Stimulated activated CD8-positive, alpha-beta memory T cell treated with anti-CD3 and anti-CD28 coated beads, Interleukin-7, amount 100 ng/mL, for 48 hours (primary cell): ENCODE data around the gene NDE1.
A peak's percentile ranks its signal among the peaks of the same experiment; 100 is the strongest.

Source experiments
- DNase-seq, 2 donors: peaks; one replicate each; pipeline ENCODE4 v3.0.0-alpha.2; 2020; ENCODE audit warnings: low read depth in 1 of 2; ENCODE audit errors: extremely low read depth in 1 of 2

The NDE1 gene

DNA sequence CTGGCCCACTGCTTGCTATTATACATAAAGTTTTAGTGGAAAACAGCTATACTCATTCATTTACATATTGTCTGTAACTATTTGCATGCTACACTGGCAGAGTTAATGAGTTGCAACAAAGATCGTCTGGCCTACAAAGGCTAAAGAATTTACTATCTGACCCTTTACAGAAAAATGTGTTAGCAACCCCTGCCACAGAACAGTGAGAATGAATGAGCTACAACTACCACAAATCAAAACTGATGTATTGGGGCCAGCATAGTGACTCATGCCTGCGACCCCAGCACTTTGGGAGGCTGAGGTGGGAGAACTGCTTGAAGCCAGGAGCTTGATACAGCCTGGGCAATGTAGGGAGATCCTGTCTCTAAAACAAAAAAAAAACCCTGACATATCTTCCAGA, 114.1 kb downstream of the NDE1 start:
- DNase-seq, result no peak

DNA sequence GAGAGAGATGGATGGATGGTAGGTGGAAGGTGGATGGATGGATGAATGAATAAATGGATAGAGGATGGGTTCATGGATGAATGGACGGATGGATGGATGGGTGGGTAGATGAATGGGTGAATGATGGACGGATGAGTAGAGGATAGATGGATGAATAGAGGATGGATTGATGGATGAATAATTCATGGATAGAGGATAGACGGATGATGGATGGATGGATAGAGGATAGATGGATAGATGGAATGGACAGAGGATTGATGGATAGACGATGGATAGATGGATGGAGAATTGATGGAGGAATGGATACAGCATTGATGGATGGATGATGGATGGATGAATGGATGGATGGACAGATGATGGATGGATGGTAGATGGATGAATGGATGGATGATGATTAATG, 115.1 kb downstream of the NDE1 start:
- no peak for DNase-seq

DNA sequence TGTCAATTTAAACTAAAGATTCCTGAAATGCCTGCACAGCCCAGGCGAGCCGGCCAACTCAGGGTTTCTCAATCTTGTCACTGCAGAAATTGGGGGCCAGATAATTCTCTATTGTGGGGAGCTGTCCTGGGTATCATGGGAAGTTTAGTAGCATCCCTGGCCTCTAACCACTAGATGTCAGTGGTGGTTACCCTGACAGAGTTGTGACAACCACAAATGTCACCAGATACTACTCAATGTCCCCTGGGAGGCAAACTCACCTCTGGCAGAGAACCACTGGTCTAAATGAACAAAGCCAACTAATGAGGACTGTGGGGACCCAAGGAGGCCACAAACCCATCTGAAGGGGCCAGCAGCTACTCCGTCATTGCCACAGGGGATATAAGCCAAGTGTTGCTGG, 115.8 kb downstream of the NDE1 start:
- peak in 1 of 2 donors; percentile 2 for DNase-seq

DNA sequence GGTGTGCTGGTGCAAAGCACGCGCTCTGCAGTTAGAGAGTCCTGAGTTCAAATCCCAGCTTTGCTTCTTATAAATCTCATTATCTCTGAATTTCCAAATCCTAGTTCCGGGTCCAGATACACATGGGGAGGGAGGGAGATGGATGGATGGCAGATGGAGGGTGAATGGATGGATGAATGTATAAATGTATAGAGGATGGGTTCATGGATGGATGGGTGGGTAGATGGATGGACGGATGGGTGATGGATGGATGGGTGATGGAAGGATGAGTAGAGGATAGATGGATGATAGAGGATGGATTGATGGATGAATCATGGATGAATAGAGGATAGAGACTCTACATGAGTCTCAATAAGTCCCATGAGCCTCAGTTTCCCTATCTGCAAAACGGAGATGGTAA, 116.9 kb downstream of the NDE1 start:
- no peak for DNase-seq

DNA sequence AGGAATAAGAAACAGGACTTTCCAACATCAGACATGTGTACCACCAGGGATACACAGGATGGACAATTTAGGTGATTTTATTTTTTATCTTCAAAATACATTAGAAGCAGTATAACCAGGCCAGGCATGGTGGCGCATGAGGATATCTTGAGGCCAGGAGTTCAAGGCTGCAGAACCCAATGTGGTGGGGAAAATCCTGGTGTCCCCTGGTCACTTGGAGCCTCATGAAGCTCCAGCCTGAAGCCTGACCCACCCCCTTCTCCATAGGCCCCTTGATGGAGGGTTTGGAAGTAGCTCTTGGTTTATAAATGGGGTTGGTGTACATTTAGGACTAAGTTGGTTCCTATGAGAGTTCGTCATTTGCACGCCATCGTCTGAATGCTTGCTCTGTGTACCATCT, 118.2 kb downstream of the NDE1 start:
- DNase-seq, result no peak

DNA sequence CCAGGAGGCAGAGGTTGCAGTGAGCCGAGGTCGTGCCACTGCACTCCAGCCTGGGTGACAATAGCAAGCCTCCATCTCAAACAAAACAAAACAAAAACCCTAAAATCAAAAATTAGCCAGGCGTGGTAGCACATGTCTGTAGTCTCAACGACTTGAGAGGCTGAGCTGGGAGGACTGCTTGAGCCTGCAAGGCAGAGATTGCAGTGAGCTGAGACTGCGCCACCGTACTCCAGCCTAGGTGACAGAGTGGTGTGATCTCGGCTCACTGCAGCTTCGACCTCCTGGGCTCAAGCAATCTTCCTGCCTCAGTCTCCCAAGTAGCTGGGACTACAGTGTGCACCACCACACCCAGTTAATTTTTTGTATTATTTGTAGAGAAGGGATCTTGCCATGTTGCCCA, 119.2 kb downstream of the NDE1 start:
- DNase-seq, result no peak

DNA sequence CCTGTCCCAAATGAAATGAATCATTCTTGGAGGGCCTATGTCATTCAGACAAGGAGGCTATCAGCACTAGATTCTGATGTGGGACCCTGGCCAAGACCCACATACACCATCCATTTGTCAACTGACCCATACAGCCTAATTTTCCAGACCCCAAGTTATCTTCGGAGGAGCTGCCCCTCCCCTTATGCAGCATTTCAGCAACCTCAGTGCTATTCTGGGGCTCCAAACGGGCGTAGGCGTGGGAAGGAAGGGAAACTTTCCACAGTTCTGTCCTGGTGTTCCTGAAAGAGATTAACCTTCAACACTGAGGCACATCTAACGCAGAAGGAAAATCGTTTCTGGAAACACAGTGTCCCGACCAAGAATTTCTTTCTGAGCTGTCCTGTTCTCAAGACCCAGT, 120.1 kb downstream of the NDE1 start:
- DNase-seq, result no peak

DNA sequence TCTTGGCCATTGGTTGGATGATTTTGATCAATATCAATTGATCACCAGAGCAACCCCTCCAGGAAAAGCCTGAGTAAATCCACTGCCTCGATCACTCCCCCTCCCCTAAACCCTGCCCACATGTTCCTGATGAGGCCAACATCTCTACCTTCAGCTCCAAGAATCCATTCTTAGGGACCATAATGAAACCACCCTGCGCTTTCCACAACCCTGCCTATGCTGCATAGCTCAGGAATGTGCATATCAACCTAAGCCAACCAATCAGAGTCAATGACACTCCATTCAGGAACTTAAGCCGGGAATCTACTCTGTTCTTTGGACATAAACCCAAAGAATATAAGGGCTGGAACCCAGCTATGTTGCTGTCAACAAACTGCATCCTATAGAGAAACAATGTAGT, 120.5 kb downstream of the NDE1 start:
- no peak for DNase-seq

DNA sequence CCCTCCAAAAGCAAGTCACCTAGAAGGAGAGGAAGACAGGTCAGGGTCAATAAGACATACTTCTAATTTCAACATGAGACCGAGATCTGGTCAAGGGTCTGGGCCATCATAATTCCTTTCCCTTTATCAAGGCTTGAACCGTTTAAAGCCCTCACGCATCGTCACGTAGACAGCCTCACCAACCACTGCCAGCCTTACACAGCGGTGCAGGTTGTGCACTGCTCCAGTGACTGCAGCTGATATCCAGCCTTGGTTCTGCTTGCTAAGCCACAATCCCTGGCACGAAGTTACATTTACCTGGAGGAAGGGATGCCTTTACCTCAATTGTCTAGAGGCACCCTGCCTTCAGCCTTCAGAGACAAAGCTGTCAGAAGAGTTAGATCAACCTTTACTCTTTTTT, 121.6 kb downstream of the NDE1 start:
- DNase-seq, result no peak

DNA sequence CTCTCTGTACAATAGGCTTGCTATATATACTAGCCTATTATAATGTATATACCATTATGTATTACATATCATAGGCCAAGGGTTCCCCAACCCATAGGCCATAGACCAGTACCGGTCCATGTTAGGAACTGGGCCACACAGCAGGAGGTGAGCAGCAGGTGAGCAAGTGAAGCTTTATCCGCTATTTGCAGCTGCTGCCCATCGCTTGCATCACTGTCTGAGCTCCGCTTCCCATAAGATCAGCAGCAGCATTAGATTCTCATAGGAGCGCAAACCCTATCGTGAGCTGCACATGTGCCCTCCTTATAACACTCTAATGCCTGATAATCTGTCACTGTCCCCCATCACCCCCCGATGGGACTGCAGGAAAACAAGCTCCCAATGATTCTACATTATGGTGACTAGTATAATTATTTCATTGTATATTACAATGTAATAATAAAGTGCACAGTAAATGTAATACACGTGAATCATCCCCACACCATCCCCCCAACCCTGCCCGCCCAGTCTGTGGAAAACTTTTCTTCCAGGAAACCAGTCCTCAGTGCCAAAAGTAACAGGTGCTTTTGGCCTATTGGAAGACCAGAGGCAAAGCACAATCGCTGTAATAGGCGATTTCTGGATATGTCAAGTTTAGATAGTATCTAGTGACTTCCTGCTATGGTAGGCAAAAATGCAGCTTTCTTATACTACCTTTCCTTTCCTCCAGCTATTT, 122.7 kb downstream of the NDE1 start:
- no peak for DNase-seq

DNA sequence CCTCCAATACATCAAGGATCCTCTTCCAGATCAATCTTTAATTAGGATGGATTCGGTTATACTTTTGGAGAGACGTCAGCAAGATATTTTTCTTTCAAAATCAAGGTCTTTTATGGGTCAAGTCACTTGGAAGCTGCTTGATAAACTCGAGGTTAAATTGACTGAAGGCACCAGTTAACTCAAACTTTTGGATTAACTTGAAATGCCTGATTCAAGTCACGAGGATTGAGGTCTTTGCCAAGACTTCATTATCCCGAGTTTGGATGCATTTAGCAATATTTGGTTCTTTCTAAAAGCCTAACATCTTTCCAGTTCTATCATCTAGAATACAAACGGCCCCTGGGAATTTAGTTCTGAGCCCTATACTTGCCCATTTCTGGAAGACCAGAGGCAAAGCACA, 123.9 kb downstream of the NDE1 start:
- DNase-seq, result no peak

DNA sequence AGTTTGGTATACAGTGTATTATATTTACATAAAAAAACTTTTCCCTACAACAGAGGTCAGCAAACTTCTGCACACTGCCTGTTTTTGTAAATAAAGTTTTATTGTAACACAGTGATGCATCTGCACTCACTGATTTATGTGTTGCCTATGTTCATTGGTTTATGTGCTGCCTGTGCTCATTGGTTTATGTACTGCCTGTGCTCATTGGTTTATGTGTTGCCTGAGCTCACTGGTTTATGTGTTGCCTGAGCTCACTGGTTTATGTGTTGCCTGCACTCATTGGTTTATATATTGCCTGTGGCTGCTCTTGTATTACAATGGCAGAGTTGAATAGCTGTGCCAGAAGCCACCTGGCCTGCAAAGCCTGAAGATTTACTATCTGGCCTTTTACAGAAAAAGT, 125.2 kb downstream of the NDE1 start:
- no peak for DNase-seq

DNA sequence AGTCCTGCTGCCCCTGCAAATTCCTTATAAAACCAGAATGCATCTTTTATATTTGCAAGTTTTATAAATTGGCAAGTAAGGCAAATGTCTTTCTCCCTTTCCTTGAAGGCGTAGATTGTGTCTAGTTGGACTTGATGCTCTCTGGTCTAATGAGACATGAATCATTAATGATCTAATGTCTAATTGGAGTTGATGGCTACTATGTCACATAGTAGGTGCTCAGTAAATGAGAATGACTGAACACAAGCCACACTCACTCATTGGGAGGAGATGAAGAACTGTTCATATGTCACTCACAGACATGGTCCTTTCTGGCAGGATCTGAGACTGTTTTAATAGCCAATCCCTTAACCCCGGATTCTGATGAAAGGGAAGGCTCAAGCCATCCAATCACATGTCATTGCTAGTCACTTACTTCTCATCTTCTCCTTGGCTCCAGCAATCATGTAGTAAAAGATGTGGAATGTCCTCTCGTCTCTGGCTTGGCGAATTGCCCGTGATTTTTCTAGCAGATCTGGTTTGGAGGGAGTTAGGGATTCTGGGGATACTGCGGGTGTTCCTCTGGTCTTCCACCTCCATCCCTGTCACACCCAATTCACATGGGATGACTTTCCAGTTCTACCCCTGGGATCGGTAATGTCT, 125.7 kb downstream of the NDE1 start:
- DNase-seq, result no peak
